NCI-H510A treated with DMSO at 0.1 percent for 48 hours (cell line): ENCODE data around the gene AOC3.
"Not testable (repeated sequence)": the region's sequence is repeated elsewhere in the genome, so short reads cannot be mapped to it uniquely, and the experiment has no call there.

ENCODE experiments used
- DNase-seq: peaks from one replicate; lab custom pipeline; 2025; lab: John Stamatoyannopoulos, UW

Gene AOC3

DNA sequence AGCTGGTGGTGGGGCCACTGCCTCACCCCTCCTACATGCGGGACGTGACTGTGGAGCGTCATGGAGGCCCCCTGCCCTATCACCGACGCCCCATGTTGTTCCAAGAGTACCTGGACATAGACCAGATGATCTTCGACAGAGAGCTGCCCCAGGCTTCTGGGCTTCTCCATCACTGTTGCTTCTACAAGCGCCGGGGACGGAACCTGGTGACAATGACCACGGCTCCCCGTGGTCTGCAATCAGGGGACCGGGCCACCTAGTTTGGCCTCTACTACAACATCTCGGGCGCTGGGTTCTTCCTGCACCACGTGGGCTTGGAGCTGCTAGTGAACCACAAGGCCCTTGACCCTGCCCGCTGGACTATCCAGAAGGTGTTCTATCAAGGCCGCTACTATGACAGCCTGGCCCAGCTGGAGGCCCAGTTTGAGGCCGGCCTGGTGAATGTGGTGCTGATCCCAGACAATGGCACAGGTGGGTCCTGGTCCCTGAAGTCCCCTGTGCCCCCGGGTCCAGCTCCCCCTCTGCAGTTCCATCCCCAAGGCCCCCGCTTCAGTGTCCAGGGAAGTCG, 16.8 kb downstream of the AOC3 start:
- DNase-seq: not testable (repeated sequence)

DNA sequence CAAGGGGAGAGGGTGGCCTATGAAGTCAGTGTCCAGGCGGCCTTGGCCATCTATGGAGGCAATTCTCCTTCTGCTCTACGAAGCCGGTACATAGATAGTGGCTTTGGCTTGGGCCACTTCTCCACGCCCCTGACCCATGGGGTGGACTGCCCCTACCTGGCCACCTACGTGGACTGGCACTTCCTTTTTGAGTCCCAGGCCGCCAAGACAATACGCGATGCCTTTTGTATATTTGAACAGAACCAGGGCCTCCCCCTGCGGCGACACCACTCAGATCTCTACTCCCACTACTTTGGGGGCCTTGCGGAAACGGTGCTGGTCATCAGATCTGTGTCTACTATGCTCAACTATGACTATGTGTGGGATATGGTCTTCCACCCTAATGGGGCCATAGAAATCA, 17.3 kb downstream of the AOC3 start:
- no peak for DNase-seq

DNA sequence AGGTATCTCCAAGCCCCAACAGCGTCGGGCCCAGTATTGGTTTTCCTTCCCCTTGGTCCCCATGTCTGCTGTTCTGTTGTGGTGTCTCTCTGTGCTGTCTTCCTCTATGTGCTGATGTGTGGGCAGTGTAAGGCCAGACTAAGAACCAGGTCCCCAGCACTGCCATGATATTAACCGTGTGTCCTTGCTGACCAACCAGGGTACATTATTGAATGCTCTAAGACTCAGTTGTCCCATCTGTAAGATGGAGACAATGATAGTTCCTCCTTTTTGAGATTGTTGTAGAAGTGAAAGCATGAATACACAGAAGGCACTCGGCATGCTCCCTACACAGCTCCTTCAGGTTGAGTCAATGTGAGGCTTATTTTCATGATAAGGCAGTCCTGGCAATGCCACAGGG, 20.6 kb downstream of the AOC3 start:
- DNase-seq: no peak

DNA sequence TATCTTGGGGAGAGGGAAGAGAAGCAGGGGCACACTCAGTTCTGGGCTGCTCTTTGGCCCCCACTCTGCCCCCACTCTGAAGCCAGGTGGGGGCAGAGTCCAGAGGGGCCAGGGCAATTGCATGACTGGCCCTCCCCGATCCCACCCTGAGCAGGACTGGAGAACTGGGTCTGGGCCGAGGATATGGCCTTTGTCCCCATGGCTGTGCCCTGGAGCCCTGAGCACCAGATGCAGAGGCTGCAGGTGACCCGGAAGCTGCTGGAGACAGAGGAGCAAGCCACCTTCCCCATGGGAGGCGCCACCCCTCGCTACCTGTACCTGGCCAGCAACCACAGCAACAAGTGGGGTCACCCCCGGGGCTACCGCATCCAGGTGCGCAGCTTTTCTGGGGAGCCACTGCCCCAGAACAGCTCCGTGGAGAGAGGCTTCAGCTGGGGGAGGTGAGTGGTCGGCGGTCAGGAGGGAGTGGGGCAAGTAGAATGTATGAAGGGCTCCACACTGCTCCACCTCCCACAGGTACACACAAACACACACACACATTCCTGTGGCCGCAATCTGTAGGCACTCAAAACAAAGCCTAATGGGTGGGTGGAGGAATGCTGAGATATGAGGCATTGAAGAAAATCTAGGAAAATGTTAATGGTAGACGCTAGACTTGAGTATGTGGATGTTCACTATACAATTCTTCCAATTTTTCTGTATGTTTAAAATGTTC, 21.4 kb downstream of the AOC3 start:
- no peak for DNase-seq

DNA sequence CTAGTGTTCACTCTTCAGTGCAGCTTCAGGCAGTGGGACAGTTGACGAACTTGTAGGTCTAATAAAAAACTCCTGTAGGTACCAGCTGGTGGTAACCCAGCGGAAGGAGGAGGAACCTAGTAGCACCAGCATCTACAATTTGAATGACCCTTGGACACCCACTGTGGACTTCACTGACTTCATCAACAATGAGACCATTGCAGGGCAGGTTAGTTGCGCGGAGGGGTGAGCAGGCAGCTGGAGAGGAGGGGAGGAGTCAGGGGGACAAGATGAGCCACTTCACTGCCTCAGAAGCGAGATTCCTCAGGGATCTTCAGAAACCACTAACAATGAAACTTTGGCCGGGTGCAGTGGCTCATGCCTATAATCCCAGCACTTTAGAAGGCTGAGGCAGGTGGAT, 22.3 kb downstream of the AOC3 start:
- no peak for DNase-seq

DNA sequence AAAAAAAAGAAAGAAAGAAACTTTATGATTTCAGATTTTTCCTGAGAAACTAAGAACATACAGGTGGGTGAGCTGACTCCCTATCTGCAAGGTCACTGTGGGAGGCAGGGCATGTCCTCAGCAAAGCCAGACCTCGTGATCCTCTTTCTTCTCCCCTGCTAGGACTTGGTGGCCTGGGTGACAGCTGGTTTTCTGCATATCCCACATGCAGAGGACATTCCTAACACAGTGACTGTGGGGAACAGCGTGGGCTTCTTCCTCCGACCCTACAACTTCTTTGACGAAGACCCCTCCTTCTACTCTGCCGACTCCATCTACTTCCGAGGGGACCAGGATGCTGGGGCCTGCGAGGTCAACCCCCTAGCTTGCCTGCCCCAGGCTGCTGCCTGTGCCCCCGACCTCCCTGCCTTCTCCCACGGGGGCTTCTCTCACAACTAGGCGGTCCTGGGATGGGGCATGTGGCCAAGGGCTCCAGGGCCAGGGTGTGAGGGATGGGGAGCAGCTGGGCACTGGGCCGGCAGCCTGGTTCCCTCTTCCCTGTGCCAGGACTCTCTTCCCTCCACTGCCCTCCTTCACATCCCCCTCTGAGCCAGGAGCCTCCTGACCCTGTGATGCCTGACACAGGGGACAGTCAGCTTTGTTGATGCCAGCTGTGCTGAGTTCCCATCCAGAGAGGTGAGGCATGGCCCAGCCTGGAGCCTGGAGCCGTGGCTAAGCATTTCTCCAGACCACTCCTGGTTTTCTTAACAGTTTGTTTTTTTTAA, 23.1 kb downstream of the AOC3 start:
- DNase-seq: not testable (repeated sequence)

DNA sequence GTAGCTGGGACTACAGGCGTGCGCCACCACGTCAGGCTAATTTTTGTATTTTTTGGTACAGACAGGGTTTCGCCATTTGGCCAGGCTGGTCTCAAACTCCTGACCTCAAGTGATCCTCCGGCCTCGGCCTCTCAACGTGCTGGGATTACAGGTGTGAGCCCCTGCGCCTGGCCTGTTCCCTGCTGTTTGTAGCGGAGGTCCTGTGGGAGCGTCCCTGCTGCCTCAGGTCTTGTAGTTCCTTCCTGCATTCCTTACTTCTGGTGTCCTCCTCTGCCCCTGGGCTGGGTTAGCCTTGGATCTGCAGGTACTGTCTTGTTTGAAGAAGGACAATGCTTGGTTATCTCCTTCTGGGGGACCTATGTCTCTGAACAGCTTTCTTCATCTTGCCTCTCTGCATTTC, 26.0 kb downstream of the AOC3 start:
- DNase-seq: no peak

DNA sequence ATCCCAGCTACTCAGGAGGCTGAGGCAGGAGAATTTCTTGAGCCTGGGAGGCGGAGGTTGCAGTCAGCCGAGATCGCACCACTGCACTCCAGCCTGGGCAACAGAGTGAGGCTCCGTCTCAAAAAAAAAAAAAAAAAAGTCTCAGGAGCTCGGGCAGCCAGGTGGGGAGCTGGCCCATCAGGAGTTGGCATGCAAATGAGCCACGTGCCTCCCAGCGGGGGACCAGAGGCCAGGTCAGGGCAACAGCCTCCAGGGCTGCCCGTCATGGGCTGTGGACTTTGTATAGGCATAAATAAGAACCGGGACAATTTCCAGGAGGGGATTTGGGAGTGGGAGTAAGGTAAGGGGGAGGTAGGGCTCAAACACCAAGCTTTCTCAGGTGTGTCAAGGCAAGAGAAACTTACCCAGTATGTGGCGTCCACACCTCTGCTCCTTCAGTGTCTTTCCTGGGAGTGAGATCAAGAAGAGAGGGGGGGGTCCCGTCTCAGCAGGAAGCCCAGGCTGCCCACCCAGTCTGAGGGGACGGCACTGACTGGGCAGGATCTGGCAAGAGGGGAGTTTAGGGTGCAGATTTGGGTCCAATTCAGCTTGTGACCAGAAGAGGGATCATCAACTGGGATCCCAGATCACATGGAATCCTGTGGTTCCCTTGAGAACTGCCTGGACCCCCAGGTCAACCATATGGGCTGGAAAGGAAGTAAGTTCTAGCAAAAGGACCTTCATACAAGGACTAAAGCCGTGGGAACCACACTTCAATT, 27.3 kb downstream of the AOC3 start:
- no peak for DNase-seq

DNA sequence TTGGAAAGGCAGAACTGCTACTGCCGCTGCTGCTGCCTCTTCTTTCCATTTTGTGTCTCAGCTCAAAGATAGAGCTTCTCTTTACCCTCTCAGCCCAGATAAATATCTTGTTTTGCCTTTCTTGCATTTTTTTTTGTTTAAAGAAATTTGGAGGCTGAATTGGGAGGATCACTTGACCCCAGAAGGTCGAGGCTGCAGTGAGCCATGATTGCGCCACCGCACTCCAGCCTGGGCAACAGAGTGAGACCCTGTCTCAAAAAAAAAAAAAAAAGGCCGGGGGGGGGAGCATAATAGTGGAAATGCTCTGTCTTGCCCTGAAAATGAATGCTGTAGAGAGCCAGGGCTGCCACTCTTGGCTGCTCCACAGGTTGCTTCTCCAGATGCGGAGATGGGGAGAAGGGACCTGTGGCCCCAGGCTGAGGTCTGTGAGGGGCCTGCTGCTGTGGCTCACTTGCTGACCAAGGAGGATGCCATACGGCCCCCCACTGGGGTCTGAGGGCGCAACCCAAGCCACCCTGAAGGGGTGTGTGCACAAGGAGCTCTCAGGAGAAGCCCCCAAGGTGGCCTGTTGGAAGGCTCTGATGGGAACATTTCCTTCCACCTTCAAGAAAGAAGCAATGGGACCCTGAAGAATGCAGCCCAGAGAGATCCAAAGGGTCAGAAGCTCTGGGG, 28.1 kb downstream of the AOC3 start:
- no peak for DNase-seq

DNA sequence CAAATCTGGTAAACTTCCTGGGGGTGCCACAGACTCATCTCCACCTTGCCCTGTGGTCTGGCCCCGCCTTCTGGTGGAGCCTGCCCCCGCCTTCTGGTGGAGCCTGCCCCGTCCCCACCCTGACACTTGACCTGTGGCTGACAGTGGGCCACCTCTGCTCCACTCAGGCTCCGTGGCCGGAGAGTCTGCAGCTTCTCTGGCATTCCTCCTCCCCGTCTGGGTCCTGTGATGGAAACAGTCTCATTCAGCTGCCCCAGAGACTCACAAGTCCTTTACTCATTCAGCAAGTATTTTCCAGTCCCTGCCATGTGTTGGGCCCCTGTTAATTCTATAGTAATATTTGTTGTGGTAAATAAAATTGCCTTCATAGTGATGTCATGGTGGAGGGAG, 28.6 kb downstream of the AOC3 start:
- no peak for DNase-seq

DNA sequence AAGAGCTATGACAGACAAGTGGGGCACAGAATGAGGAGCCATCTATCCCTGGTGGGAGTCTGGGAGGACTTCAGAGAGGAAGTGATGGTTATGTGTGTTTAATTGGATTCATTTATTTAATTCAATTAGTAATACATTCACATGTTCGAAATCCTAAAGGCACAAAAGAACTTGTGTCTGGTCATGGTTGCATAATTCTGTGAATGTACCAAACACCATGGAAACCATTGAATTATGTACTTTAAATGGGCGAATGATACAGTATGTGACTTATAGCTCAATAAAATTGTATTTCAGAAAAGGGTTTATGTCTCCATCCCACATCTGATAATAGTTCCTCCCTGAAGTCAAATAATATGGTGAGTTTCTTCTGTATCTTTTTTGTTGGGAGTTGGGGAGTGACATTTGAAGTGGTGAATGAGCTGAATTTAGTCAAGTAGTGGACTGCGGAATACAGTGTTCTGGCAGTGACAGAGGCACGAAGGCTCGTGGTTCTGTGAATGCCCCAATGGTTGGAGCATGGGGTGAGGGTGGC, 29.8 kb downstream of the AOC3 start:
- no peak for DNase-seq

DNA sequence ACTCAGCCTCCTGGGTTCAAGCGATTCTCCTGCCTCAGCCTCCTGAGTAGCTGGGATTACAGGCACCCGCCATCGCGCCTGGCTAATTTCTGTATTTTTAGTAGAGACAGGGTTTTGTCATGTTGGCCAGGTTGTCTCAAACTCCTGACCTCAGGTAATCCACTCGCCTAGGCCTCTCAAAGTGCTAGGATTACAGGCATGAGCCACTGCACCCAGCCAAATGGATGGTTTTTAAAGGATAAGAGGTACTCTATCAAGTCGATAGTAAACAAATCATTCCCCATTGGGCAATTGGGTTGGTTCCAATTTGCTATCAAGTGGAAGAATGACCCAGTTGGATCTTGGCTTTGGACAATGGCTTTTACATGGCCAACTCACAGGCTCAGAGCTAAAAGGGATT, 30.7 kb downstream of the AOC3 start:
- not testable (repeated sequence) for DNase-seq

DNA sequence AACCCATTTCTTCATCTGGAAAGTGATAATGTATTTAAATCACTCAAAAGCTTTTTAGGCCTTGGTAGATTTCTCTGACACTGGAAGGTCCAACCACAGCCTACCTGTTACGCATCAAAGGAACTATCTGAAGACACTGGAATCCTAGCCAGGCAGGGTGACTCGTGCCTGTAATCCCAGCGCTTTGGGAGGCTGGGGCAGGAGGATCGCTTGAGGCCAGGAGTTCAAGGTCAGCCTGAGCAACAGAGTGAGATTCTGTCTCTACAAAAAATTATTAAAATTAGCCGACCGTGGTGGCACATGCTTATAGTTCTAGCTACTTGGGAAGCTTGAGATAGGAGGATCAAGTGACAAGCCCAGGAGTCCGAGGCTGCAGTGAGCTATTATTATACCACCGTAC, 31.2 kb downstream of the AOC3 start:
- no peak for DNase-seq

DNA sequence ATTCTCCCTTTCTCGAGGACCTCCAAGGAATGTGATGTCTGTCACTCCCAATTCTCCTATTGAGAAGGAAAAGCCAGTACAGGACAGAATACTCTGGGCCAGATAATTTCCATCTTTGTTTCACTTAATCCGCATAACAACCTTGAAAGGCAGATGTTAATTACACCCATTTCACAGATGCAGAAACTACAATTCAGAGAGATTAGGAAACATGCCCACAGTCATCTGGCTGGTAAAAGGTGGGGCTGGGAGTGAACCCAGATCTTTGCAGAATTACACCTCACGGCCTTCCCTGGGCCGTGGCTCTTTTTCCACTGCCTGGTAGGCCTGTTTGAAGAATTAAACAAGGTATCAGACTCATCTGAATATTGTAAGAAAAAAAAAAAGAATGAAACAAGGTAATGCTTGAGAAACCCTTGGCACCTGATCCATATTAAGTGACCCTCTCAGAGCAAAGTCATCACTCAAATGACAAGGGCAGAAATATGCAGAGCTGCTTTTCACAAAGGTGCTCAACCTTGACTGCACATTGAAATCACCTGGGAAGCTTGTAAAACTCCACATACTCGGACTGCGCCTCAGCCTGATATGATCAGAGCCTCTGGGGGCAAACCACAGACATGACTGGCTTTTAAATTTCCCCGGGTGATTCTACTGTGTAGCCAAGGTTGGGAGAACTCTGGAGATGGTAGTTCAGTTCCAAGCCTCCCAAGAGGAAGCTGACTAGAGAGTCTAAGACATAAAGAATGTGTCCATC, 33.0 kb downstream of the AOC3 start:
- DNase-seq: no peak

DNA sequence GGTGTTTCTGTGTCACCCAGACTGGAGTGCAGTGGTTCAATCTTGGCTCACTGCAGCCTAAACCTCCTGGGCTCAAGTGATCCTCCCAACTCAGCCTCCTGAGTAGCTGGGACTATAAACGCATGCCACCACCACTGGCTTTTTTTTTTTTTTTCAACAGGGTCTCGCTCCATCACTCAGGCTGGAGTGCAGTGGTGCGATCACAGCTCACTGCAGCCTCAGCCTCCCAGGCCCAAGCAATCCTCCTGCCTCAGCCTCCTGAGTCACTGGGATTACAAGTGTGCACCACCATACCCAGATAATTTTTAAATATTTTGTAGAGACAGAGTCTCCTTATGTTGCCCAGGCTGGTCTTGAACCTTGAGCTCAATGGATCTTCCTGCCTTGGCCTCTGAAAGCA, 34.8 kb downstream of the AOC3 start:
- not testable (repeated sequence) for DNase-seq

DNA sequence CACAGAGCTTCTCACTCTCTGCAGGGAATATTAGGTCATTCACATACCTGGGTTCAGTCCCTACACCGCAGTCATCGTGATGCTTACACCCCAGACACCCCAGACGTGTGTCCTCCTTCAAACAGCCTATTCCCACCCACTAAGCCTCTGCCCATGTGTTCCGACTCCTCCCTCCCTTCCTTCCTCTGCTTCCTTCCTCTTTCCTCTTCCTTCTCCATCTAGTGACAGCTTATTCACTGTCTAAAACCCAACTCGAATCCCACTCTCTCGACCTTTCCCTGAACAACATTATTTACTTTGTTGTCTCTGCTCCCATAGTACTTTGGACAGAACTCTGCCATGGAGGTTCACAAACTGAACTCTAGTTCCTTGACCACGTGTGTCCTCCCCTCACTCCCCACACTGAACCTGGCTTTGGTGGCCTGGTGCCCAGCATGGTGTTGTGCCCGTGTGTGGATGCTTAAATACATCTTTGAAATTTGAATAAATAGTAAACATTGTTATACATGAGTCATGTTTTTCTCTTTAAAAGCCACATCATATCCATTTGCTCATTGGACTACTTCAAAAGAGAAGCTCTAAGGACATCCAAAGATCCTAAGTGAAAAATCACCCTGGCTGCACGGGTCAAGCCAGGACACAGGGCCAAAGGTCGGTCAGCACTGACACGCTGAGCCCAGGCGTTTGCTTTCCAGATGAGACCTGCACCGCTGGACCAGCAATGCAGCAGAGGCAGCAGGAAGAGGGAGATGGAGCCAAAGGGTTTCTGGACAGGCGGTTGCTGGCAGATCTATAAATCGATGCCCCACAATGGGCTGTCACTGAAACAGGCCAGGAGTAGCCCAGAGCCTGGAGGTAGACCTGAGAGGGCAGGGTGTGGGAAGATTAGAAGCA, 35.5 kb downstream of the AOC3 start:
- DNase-seq: no peak

DNA sequence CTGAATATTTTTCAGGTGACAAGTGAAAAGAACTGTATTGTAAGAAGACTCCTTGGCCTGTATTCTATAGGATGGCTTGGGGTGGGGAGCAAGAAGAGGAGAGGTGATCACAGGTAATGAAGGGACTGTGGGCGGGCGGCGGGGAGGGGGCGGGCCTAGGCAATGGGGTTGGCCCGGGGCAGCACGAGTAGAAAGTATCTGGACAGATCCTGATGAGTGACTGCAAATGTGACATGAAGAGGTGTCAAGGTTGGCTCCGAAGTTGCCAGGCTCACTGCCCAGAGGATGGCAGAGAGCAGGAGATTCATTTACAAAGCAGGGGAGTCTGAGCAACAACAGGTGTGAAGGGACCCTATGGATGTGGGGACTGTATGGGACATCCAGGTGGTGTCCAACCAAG, 38.8 kb downstream of the AOC3 start:
- no peak for DNase-seq

DNA sequence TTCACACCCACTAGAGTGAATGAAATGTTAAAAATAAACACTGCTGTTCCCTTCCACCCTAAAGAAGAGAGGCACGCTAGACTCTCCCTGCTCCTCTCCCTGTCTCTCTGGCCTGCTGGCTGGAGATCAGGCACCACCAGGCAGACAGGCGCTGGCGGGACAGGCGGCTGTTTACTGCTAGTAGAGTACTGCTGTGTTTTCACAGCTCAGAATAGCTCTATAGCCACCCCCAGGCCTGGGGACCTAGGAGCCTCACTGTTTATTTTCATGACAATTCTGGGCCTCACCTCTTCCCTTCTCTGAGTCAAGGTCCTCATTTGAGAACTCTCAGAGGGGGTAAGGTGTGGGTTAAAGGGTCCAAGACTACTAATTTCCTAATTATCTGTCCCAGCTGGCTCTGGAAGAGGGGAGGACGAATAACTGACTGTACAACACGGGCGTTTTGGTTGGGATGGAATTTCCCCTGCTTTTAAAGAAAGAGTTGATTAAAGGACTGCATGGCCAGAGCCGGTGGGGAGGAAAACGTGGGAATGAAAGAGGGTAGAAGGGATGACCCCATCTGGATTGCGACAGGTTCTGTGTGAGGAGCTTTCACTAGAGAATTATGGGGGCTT, 40.6 kb downstream of the AOC3 start:
- DNase-seq: no peak

DNA sequence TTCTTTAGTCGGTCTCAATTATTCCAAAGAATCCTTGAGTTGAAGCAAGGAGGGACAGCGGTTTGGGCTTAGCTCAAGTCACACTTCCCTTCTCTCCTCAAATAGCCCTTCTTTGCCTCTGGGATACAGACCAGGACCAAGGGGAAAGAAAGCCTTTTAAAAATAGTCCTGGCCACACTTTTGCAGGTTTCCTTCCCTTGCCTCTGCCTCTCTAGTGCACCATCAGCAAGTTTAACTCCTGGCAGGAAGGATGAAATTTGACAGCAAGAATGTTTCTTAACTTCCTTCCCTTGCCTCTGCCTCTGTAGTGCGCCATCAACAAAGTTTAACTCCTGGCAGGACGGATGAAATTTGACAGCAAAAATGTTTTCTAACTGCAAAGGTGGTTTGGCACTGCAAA, 42.4 kb downstream of the AOC3 start:
- no peak for DNase-seq
